Fibroblast of skin of abdomen (primary cell): Measurements from ENCODE around the gene TNK1.
"Not testable (repeated sequence)": the region's sequence is repeated elsewhere in the genome, so short reads cannot be mapped to it uniquely, and the experiment has no call there.

Source experiments
- DNase-seq: peaks from one replicate; pipeline ENCODE4 v3.0.0-alpha.2; 2013

TNK1 gene

DNA sequence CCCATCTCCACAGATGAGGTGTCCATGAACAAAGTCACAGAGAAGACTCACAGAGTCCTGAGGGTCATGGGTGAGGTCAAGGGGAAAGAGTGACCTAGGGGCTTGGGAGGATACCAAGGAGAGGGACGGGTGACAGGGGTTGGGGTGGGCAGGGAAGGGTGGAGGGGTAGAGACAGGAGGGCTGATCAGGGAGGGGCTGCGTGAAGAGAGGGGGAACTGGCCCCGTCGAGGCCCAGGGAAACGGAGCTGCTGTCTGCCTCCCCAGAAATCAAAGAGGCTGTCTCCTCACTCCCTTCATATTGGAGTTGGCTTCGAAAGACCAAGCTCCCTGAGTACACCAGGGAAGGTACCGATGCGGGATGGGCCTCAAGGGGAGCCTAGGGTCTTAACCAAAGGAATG is 25.3 kb upstream of the TNK1 start:
- no peak for DNase-seq

DNA sequence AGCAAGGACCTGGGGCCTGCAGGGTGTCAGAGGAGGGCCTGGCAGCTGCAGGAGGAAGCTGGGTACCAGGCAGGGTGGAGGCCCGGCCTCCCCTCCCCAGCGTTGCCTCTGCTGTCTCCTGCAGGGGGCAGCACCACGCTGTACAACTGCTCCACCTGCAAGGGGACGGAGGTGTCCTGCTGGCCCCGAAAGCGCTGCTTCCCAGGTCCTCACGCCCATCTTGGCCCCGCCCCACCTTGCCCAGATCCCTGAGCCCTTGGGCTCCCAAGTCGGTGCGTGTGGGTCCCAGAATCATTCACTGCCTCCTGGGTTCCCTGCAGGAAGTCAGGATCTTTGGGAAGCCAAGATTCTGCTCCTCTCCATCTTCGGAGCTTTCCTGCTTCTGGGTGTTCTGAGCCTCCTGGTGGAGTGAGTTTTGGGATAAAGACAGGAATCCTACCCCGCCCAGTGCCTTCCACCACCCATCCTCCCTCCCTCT is 24.8 kb upstream of the TNK1 start:
- DNase-seq: peak; percentile 52

GRCh38 chr17:7356756-7357155 is 24.1 kb upstream of the TNK1 start:
- DNase-seq: no peak

GRCh38 chr17:7357381-7357780 is 23.5 kb upstream of the TNK1 start:
- DNase-seq: no peak

DNA sequence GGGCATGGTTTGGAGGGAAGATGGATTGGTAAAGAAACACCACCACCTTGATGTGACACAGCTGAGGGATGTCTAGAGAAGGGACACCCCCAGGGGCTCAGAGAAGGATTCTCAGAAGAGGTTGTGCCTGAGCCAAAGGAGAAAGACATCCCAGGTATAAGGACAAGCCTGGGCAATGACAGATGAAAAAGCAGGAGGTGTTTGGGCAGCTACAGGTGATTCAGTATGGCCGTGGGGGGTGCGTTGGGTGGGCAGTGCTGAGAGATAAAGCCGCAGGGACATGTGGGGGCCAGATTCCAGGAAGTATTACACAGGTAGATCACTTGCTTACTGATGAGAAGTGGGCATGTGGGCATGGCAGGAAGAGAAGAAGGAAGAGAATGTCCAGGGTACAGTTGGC is 19.0 kb upstream of the TNK1 start:
- no peak for DNase-seq

GRCh38 chr17:7363311-7363710 is 17.6 kb upstream of the TNK1 start:
- DNase-seq: no peak

DNA sequence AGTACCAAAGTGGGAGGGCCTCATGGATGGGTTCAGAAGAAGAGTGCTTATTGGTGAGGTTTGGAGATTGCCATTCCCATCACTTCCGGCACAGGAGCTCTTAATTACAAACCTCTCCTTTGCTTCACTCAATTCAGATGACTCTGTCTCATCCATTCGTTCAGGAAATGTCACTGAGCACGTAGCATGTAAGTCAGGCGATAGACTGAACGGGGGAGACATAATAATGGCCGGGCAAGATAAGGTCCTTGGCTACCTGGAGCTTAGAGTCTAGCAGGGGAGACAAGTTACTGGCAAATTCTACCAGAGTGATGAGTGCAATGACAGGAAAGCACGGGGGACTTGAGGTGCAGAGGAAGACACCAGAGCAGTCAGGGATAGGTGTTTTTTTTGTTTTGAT is 14.9 kb upstream of the TNK1 start:
- DNase-seq: not testable (repeated sequence)

- no peak for DNase-seq
Observed at GRCh38 chr17:7367083-7367482, 13.8 kb upstream of the TNK1 start.

GRCh38 chr17:7367918-7368598 is 12.8 kb upstream of the TNK1 start:
- no peak for DNase-seq

- not testable (repeated sequence) for DNase-seq
Observed at GRCh38 chr17:7368599-7368994, 12.3 kb upstream of the TNK1 start.

GRCh38 chr17:7369825-7370224 is 11.1 kb upstream of the TNK1 start:
- no peak for DNase-seq

DNA sequence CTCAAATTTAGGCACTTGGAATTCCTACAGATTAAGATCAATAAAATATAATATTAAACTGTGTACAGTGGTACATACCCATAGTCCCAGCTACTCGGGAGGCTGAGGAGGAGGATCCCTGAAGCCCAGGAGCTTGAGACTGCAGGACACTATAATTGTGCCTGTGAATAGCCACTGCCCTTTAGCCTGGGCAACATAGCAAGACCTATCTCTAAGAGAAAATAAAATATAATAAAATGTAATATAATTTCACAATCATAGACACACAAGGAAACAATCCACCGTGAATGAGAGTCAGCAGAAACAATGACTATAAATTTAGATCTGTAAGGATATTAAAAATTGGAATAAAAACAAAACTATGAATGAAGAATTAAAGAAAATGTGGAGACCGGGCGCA is 10.0 kb upstream of the TNK1 start:
- DNase-seq: no peak

DNA sequence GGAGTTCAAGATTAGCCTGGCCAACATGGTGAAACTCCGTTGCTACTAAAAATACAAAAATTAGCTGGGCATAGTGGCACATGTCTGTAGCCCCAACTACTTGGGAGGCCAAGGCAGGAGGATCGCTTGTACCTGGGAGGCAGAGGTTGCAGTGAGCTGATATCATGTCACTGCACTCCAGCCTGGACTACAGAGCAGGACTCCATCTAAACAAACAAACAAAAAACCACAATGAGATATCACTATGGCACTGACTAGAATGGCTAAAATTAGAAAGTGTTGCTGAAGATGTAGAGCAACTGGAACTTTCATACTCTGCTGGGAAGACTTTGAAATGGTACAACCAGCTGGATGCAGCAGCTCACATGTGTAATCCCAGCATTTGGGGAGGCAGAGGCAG is 6.5 kb upstream of the TNK1 start:
- DNase-seq: no peak

GRCh38 chr17:7379134-7379533 is 1.8 kb upstream of the TNK1 start:
- DNase-seq: no peak

DNA sequence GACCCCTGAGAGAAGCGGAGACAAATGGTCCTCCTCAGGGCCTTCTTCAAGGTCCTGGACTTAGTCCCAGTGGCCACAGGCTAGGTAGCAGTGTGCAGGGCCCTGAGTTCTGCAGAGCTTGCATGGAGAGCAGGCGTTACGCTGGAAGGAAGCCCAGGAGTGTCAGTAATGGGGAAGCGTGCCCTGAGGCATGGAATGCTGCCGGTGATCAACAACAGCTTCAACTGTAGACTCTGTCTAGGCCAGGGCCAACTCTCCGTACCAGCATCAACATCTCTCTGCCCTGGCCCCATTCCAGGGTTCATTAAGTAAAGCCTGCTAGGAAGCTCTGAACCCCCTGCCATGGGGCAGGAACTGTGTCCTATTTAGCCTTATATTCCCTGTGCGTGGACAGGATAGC is 568 bp upstream of the TNK1 start:
- DNase-seq: peak; percentile 25

DNA sequence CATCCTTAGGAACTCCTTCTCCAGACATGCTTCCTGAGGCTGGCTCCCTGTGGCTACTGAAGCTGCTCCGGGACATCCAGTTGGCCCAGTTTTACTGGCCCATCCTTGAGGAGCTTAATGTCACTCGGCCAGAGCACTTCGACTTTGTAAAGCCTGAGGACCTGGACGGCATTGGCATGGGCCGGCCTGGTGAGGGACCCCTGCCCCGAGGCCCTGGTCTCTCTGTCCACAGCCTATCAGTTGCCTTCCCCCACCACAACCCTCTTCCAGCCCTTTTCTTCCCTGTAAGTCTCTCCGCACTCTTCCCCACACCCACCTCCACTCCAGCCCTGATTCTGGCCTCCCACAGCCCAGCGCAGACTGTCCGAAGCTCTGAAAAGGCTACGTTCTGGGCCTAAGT is 2.0 kb downstream of the TNK1 start:
- DNase-seq: no peak

DNA sequence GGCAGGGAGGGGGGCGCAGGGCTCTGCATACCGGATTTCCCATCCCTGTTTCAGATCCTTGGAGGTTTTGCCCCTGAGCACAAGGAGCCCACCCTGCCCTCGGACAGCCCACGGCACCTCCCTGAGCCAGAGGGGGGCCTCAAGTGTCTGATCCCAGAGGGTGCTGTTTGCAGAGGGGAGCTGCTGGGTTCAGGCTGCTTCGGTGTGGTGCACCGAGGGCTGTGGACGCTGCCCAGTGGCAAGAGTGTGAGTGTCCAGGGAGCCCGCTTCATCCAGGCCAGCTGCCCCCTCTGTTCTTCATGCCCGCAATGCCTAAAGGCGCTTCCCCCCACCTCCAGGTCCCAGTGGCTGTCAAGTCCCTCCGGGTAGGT is 2.5 kb downstream of the TNK1 start:
- DNase-seq: no peak

DNA sequence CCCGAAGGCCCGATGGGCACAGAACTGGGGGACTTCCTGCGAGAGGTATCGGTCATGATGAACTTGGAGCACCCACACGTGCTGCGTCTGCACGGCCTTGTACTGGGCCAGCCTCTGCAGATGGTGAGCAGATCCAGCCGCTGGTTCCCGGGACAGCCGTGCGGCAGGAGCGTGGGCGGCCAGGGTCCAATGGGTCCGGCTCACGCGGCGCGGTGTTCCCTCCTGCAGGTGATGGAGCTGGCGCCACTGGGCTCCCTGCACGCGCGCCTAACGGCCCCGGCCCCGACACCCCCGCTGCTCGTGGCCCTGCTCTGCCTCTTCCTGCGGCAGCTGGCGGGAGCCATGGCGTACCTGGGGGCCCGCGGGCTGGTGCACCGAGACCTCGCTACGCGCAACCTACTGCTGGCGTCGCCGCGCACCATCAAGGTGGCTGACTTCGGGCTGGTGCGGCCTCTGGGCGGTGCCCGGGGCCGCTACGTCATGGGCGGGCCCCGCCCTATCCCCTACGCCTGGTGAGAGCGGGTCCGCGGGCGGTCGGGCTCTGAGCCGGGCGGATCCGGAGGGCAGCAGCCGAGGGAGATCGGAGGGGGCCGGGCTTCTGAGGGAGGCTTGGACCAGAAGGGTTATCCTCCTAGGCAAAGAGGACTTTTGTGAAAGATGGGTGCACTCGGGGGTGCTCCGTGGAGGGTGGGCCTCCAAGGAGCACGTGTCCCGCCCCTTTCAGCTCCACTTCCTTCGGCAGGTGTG is 3.0 kb downstream of the TNK1 start:
- peak; percentile 30 for DNase-seq

GRCh38 chr17:7384489-7385081 is 3.7 kb downstream of the TNK1 start:
- DNase-seq: no peak

GRCh38 chr17:7388856-7389255 is 8.0 kb downstream of the TNK1 start:
- DNase-seq: no peak

DNA sequence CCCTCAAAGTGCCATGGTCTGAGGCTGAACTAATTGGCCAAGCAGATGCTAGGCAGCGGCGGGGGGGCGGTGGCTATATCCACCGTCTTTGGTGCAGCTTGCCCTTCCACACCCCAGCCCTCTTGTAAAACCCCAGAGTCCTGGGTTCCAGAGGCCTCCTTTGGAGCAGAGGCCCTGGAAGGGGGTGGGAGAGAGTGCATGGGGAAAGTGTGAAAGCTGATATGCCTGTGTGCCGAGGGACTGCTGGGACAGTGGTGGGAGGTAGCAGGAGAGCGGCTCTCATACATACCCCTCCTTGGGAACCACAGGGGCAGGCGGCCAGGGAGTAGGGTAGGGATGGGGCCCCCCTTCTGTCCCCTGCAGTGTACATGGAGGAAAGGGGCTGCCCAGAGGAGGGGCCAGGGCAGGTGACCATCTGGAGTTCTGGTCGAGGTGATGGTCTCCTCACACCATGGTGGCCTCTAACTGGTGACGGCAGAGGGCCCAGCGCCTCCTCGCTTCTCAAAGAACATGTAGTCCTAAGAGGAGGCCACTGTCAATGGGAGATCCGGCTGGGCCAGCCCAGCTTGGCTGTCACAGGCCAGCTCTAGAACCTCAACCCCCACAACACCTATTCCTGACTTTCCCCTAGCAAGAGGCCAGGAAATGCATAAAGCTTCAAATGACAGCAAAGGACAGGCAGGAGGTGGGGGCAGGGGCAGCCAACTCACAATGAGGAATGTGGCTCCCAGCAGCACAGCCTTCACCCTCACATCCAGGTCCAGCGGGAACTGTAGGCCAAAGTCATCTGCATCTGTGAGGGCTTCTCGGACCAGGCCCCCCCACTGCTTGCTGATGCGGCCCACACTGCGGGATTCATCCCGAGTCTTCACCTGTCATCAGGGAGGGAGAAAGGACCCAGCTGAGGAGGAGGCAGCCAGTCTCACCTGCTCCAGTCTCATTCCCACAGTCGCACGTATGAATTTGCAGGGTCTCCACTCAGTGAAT is 9.3 kb downstream of the TNK1 start:
- no peak for DNase-seq

GRCh38 chr17:7391307-7391706 is 10.4 kb downstream of the TNK1 start:
- no peak for DNase-seq
